Activated T-helper 2 cell treated with anti-CD3 and anti-CD28 coated beads, Interferon-gamma antibody, Interleukin-2, Interleukin-4, amounts not matched to agents 10 μg/mL and 5 μg/mL and 100 μg/mL, durations not matched to agents 14 hours and 24 hours and 36 hours (primary cell): ENCODE data around the gene SETDB2. TPM values are rescaled to one million over a fixed set of nuclear protein-coding genes. Genes with fewer than 3 reads are reported as not detected.
A peak's percentile ranks its signal among the peaks of the same experiment; 100 is the strongest.

Experiments
- DNase-seq: peaks from one replicate; pipeline ENCODE4 v3.0.0; 2021; ENCODE audit warnings: low spot score
- H3K27ac Mint-ChIP-seq: one replicate; pipeline ENCODE4 v1.8.0; 2021; ENCODE audit warnings: mixed read lengths
- H3K27me3 Mint-ChIP-seq: one replicate; pipeline ENCODE4 v1.8.0; 2021; ENCODE audit warnings: low read depth, mixed read lengths
- H3K36me3 Mint-ChIP-seq: one replicate; pipeline ENCODE4 v1.8.0; 2021; ENCODE audit warnings: low read depth, mixed read lengths
- H3K4me1 Mint-ChIP-seq: one replicate; pipeline ENCODE4 v1.8.0; 2021; ENCODE audit warnings: low read depth, mixed read lengths
- H3K4me3 Mint-ChIP-seq: one replicate; pipeline ENCODE4 v1.8.0; 2021; ENCODE audit warnings: low read depth, mild to moderate bottlenecking, moderate library complexity, mixed read lengths
- H3K9me3 Mint-ChIP-seq: one replicate; pipeline ENCODE4 v1.8.0; 2021; ENCODE audit warnings: mixed read lengths
- intact Hi-C: fragments of 100-400 bp; cut with micrococcal nuclease; formaldehyde crosslinking; loops from one replicate; pipeline ENCODE4 v1.15.1; 2023
- total RNA-seq: library from RNA; stranded (reverse); gene quantifications from 2 replicates; pipeline ENCODE4 v1.2.3, GENCODE V29; 2022

Gene SETDB2
- total RNA-seq, 1 donor from 2014 or later = 11.0 TPM

DNA sequence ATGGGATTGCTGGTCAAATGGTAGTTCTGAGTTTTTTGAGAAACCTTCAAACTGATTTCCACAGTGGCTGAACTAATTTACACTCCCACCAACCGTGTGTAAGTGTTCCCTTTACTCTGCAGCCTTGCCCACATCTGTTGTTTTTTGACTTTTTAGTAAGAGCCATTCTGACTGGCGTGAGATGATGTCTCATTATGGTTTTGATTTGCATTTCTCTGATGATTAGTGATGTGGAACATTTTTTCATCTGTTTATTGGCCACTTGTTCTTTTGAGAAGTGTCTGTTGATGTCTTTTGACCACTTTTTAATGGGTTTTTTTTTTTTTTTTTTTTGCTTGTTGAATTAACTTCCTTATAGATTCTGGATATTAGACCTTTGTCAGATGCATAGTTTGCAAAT lies 4.5 kb upstream of the SETDB2 start:
- Mint-ChIP-seq H3K9me3 (no peaks in the 10 kb centered on the region), H3K36me3 (peaks cover 5% of the 10 kb centered on the region), H3K4me1 (peaks cover 23% of the 10 kb centered on the region), H3K4me3 (no peak overlapping the region), H3K27me3 (peaks cover 13% of the 10 kb centered on the region), H3K27ac (no peak overlapping the region)
- intact Hi-C loops = loop anchor here (5.0 to 10.0 kb wide), 8 partner anchors 137 to 688 kb away; partner anchors contain the start of genes CDADC1, FNDC3A and RCBTB1
- no peak for DNase-seq

DNA sequence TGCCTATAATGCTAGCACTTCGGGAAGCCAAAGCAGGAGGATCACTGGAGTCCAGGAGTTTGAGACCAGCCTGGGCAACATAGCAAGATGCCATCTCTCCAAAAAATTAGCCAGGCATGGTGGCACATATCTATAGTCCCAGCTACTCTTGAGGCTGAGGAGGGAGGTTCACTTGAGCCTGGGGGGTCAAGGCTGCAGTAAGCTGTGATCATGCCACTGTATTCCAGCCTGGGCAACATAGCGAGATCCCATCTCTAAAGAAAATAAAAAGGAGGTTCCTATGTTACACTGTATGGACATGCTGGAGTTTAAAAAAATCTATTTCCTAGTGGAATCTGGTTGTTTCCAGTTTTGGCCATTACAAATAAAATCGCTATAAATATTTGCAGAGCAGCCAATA lies 2.8 kb upstream of the SETDB2 start:
- Mint-ChIP-seq H3K36me3 (peaks cover 9% of the 10 kb centered on the region), H3K4me3 (no peak overlapping the region), H3K4me1 (peaks cover 29% of the 10 kb centered on the region), H3K27me3 (peaks cover 13% of the 10 kb centered on the region), H3K27ac (no peak overlapping the region), H3K9me3 (no peaks in the 10 kb centered on the region)
- intact Hi-C loops = loop anchor here (5.0 to 10.0 kb wide), 8 partner anchors 139 to 686 kb away; partner anchors contain the start of genes CDADC1, FNDC3A and RCBTB1
- DNase-seq = no peak

DNA sequence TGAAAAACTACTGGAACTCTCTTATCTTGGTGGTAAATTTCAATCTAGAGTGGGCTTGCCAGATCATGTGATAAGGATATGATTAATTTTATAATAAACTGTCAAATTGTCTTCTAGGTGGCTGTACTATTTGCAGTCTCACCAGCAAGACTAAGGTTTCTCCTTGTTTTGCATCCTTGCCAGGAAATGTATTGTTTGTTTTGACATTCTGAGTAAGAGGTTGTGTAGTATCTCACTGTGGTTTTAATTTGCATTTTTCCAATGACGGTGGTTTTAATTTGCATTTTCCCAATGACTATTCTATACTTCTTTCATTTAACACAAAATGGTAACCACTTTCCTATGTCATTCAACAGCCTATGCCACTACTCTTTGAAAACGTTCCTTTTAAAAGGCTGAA lies 2.2 kb upstream of the SETDB2 start:
- H3K4me3 Mint-ChIP-seq = peak overlapping the region; percentile 17
- H3K36me3 Mint-ChIP-seq = peaks cover 9% of the 10 kb centered on the region
- H3K27ac Mint-ChIP-seq = peak overlapping the region; percentile 74
- intact Hi-C loops = loop anchor here (5.0 to 10.0 kb wide), 8 partner anchors 140 to 685 kb away; partner anchors contain the start of genes CDADC1, FNDC3A and RCBTB1
- peaks cover 13% of the 10 kb centered on the region for H3K27me3 Mint-ChIP-seq
- H3K4me1 Mint-ChIP-seq = peaks cover 34% of the 10 kb centered on the region
- H3K9me3 Mint-ChIP-seq = no peaks in the 10 kb centered on the region
- DNase-seq = no peak

DNA sequence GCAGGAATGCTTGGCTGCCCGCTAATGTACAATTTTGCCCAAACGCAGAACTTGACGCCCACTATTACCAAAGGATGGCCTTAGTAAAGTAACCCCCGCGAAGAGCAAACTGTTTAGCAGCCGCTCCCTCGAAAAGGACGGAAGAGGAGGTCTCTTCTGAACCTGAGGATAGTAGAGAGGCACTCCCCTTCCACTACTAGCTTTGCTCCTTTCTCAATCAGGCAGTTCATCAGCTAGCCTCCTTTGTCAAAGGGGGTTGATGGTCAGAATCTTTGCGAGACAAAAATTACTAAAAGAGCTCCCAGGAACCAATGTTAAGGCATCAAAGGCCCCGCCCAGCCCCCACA lies 744 bp upstream of the SETDB2 start:
- Mint-ChIP-seq H3K27me3 (peaks cover 9% of the 10 kb centered on the region), H3K4me1 (peaks cover 44% of the 10 kb centered on the region), H3K9me3 (no peaks in the 10 kb centered on the region), H3K36me3 (peaks cover 9% of the 10 kb centered on the region), H3K27ac (peak overlapping the region; percentile 99), H3K4me3 (peak overlapping the region; percentile 95)
- intact Hi-C loops = loop anchor here (5.0 to 10.0 kb wide), 8 partner anchors 141 to 684 kb away; partner anchors contain the start of genes CDADC1, FNDC3A and RCBTB1
- DNase-seq = no peak

DNA sequence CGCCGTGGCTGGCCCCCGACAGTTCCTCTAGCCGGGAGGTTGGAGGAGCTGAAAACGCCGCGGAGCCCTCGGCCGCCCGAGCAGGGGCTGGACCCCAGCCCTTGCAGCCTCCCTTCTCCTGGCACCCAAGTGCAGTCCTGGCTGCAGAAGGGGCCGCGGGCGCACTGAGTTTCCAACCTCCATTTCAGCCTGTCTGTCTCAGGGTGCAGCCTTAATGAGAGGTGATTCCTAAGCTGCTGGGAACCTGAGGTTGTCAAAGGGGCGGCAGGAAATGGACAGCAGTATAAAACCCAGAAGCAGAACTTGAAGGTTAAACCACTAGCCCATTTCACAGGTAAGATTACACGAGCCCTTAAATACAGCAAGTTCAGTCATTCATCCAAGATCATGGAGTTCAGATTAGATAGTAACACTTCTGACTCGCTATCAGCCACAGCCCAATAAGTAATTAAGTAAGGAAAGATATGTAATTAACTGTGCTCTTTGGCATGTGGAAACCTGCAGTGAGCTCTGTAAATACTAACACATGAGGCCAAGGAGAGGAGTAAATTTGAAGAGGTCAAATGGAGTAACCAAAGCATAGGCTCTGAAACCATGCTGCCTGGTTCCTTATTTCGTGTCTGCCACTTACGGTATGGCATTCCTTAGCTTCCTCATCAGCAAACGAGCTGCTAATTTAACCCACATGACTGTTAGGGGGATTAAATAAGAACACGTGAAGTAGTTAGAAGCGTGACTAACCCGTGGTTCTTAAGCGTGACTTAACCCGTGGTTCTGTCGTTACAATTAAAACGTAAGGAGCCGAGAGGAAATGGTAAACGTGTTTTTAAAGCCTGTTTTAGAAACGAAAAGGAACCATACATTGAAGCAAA lies 686 bp downstream of the SETDB2 start:
- peaks cover 57% of the 10 kb centered on the region for H3K4me1 Mint-ChIP-seq
- H3K27ac Mint-ChIP-seq = peak overlapping the region; percentile 99
- H3K36me3 Mint-ChIP-seq = peaks cover 20% of the 10 kb centered on the region
- H3K27me3 Mint-ChIP-seq = peaks cover 2% of the 10 kb centered on the region
- peak overlapping the region; percentile 95 for H3K4me3 Mint-ChIP-seq
- DNase-seq = peak; percentile 13
- intact Hi-C loops = loop anchor here (1.0 to 10.0 kb wide), 11 partner anchors 10 to 683 kb away; partner anchors contain the start of genes CDADC1, FNDC3A, KPNA3 and PHF11
- H3K9me3 Mint-ChIP-seq = no peaks in the 10 kb centered on the region

DNA sequence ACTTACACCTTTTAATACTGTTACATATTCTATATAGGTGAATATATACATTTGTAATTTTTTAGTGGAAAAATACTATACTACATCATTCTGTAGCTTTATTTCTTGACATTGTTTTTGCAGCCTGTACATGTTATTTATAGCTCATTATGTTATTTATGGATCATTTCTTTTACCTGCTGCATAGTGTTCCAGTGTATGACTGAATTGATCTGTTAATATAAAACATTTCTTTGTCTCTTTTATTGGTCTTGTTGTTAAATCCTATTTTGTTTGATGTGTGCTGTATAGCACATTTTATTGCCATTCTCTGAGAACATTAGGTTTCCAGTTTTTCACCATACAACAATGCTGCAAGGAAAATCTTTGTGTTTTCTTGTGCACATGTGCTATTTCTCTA lies 2.4 kb downstream of the SETDB2 start:
- peaks cover 27% of the 10 kb centered on the region for H3K36me3 Mint-ChIP-seq
- no peak for DNase-seq
- peak overlapping the region; percentile 65 for H3K27ac Mint-ChIP-seq
- H3K27me3 Mint-ChIP-seq = no peaks in the 10 kb centered on the region
- H3K4me3 Mint-ChIP-seq = peak overlapping the region; percentile 73
- H3K4me1 Mint-ChIP-seq = peaks cover 60% of the 10 kb centered on the region
- intact Hi-C loops = loop anchor here (10.0 kb wide), 3 partner anchors 138 to 472 kb away; partner anchors contain the start of genes FNDC3A and RCBTB1
- no peaks in the 10 kb centered on the region for H3K9me3 Mint-ChIP-seq

DNA sequence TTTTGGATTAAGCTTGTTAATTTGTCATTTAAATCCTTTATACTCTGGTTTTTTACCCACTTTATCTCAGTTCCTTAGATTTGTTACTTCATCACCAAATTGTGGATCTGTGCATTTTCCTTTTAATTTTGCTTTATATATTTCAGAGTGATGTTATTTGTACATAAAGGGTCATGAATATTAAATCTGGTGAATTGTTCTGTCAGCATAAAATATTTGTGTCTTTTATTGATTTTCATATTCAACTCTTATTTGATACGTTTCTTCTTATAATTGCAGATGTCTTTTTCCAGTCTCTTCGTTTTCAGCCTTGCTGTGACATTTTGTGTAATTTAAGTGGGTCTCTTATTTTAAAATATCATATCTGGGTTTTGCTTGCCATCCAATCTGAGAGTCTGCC lies 4.7 kb downstream of the SETDB2 start:
- DNase-seq = no peak
- H3K36me3 Mint-ChIP-seq = peaks cover 38% of the 10 kb centered on the region
- intact Hi-C loops = loop anchor here (10.0 kb wide), 3 partner anchors 136 to 474 kb away; partner anchors contain the start of genes FNDC3A and RCBTB1
- peaks cover 46% of the 10 kb centered on the region for H3K4me1 Mint-ChIP-seq
- H3K27me3 Mint-ChIP-seq = no peaks in the 10 kb centered on the region
- no peak overlapping the region for H3K4me3 Mint-ChIP-seq
- H3K27ac Mint-ChIP-seq = no peak overlapping the region
- no peaks in the 10 kb centered on the region for H3K9me3 Mint-ChIP-seq

DNA sequence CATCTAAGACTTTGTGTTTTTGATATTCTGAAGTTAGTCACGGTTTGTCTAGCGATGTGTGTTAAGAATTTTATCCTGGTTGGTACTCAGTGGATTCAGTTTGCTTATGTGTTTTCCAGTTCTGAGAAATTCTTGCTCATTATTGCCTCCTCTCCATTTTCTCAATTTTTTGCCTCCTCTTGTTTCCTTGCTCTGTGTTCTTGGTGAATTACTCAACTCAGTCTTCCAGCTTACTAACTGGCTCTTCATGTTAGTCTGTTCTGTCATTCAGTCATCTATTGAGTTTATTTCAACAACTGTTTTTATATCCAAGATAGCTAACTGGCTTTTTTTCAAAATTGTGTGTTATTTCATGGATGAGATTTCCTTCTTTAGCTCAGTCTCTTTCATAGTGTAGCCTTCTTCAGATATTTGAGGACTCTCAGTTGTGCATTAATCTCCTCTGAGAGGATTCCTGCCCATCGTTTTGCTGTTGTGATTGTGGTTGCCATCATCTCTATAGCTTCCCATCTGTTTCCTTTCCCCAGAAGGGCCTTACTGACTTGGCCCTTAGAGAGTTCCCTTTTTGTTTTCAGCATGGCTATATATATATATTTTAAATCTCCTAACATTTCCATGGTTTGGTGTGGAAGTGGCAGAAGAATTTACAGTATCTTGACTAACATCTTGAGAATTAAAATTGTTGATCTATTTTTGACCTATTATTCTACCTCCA lies 6.2 kb downstream of the SETDB2 start:
- H3K4me1 Mint-ChIP-seq = peaks cover 50% of the 10 kb centered on the region
- no peak overlapping the region for H3K4me3 Mint-ChIP-seq
- intact Hi-C loops = no loop called here

DNA sequence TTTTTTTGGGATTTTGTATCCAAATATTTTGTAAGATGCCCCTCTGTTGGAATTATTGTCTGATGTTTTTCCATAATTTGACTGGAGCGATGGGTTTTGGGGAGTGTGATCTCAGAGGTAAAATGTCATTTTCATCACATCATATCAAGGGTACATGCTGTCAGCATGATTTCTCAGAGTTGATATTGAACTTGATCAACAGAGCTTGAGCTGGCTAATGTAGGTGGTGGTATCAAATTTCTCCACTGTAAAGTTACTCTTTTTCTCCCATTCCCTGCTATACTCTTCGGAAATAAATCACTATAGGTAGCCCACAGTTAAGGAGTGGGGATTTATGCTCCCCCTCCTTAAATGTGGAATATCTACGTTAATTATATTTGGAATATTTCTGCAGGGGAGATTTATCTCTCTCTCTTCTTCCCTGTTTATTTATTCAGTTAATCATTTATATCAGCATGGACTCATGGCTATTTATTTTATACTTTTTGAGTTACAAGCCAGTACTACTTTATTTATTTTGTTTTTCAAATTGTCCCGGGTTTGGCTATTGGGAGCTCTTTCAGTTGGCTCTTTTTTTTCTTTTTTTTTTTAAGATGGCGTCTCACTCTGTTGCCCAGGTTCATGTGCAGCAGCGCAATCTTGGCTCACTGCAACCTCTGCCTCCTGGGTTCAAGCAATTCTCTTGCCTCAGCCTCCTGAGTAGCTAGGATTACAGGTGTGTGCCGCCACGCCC lies 8.8 kb downstream of the SETDB2 start:
- Mint-ChIP-seq H3K27ac (no peak overlapping the region), H3K27me3 (no peaks in the 10 kb centered on the region), H3K36me3 (peaks cover 38% of the 10 kb centered on the region), H3K4me1 (peaks cover 38% of the 10 kb centered on the region), H3K9me3 (no peaks in the 10 kb centered on the region), H3K4me3 (no peak overlapping the region)
- DNase-seq = no peak
- intact Hi-C loops = no loop called here

More for the DNA sequence above, 6.2 kb downstream of the SETDB2 start:
- Mint-ChIP-seq H3K9me3 (no peaks in the 10 kb centered on the region), H3K36me3 (peaks cover 38% of the 10 kb centered on the region), H3K27ac (peak overlapping the region; percentile 61), H3K27me3 (no peaks in the 10 kb centered on the region)
- DNase-seq = no peak

DNA sequence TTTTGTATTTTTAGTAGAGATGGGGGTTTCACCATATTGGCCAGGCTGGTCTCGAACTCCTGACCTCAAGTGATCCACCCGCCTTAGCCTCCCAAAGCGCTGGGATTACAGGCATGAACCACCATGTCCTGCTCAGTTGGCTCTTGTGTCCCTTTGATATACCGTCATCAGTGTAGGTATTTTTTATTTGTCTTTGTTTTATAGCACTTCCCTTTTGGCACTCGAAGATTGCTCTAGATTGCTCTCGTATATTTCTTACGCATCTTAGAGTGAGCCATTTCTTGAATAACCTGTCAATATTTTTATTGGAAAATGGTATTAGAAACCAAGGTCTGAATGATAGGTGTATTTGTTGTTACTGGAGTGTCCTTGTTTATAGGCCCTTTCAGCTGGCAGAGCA lies 9.4 kb downstream of the SETDB2 start:
- intact Hi-C loops = no loop called here
- H3K27me3 Mint-ChIP-seq = no peaks in the 10 kb centered on the region
- peaks cover 33% of the 10 kb centered on the region for H3K4me1 Mint-ChIP-seq
- H3K9me3 Mint-ChIP-seq = no peaks in the 10 kb centered on the region
- H3K36me3 Mint-ChIP-seq = peaks cover 38% of the 10 kb centered on the region
- no peak for DNase-seq
- no peak overlapping the region for H3K4me3 Mint-ChIP-seq
- H3K27ac Mint-ChIP-seq = no peak overlapping the region

DNA sequence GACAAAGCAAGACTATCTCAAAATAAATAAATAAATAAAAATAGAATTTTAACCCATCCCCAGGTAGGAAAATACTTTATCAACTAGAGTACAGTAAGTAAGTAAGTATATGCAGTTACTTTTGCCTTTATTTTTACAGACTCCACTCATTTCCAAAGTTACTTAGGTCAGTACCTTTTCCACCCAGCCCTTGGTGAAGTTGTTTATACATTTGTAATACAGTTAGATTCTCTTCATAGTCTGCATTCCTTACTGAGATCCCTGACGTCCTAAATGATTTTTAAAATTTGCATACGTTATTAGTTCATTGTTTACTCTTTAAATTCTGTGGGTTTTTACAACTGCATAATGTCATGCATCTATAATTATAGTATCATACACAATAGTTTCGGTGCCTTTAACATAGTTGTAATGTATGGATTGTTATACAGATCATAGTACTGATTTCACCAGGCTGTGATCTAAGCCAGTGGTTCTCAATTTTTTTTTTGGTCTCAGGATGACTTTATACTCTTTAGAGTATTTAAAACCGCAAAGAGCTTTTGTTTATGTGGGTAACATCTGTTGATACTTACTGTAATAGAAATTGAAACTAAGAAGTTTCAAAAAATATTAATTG lies 10.4 kb downstream of the SETDB2 start:
- Mint-ChIP-seq H3K27me3 (no peaks in the 10 kb centered on the region), H3K9me3 (no peaks in the 10 kb centered on the region), H3K4me1 (peaks cover 25% of the 10 kb centered on the region), H3K4me3 (no peak overlapping the region), H3K36me3 (peaks cover 29% of the 10 kb centered on the region), H3K27ac (peak overlapping the region; percentile 25)
- intact Hi-C loops = loop anchor here (1.0 kb wide), 1 partner anchor 10 kb away; the partner anchor contains the start of genes CAB39L and SETDB2
- no peak for DNase-seq

DNA sequence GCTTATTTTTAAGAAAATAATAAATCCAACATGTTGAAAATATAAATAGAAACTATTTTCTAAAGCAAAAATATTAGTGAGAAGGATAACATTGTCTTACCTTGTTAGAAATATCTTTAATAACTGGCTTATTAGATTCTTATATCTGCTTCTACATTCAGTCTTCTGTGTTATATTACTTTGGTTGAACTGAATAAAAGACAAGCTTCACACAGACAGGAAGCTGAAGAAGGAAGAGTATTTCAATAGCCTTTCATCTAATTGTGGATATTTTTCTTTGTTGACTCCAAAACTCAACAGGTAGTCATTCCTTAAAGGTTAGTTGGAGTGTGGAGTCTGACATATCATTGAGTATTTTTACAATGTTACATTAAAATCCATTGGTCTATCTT lies 10.9 kb downstream of the SETDB2 start:
- Mint-ChIP-seq H3K36me3 (peaks cover 24% of the 10 kb centered on the region), H3K27me3 (no peaks in the 10 kb centered on the region), H3K9me3 (no peaks in the 10 kb centered on the region), H3K4me1 (peaks cover 20% of the 10 kb centered on the region), H3K4me3 (no peak overlapping the region), H3K27ac (no peak overlapping the region)
- DNase-seq = no peak
- intact Hi-C loops = no loop called here
